ENCODE results near the gene ST13.
"Not testable (repeated sequence)": the region's sequence is repeated elsewhere in the genome, so short reads cannot be mapped to it uniquely, and the experiment has no call there.

ST13 gene

GRCh38 chr22:40834619-40835018 lies 21.8 kb downstream of the ST13 start:
- no peak for ATAC-seq

- no peak for ATAC-seq
Measured at GRCh38 chr22:40829131-40829530, 27.3 kb downstream of the ST13 start.

- ATAC-seq: no peak
Measured at GRCh38 chr22:40826984-40827741, 29.3 kb downstream of the ST13 start.

- not testable (repeated sequence) for ATAC-seq
Measured at GRCh38 chr22:40826292-40826691, 30.1 kb downstream of the ST13 start.

- no peak for ATAC-seq
Measured at GRCh38 chr22:40823426-40823825, 33.0 kb downstream of the ST13 start.

- ATAC-seq: no peak
Measured at GRCh38 chr22:40819599-40820140, 36.8 kb downstream of the ST13 start.

- ATAC-seq: peak; percentile 92 to 93
Measured at GRCh38 chr22:40818747-40819598, 37.5 kb downstream of the ST13 start, which contains the start of gene SLC25A17. TSS of gene SLC25A17 (minus strand) at chr22:40819346. CDS start at chr22:40819248, 98 bp downstream.

GRCh38 chr22:40818192-40818746 lies 38.2 kb downstream of the ST13 start:
- no peak for ATAC-seq

- ATAC-seq: no peak
Measured at GRCh38 chr22:40817737-40818136, 38.7 kb downstream of the ST13 start.

- ATAC-seq: no peak
Measured at GRCh38 chr22:40813912-40814315, 42.5 kb downstream of the ST13 start.

- no peak for ATAC-seq
Measured at GRCh38 chr22:40808018-40808841, 48.2 kb downstream of the ST13 start.

GRCh38 chr22:40806711-40807110 lies 49.7 kb downstream of the ST13 start:
- no peak for ATAC-seq

GRCh38 chr22:40805699-40806203 lies 50.7 kb downstream of the ST13 start:
- no peak for ATAC-seq

GRCh38 chr22:40805239-40805638 lies 51.2 kb downstream of the ST13 start:
- no peak for ATAC-seq

- no peak for ATAC-seq
Measured at GRCh38 chr22:40803321-40803720, 53.1 kb downstream of the ST13 start.

- no peak for ATAC-seq
Measured at GRCh38 chr22:40799008-40799407, 57.4 kb downstream of the ST13 start.

GRCh38 chr22:40797427-40797826 lies 59.0 kb downstream of the ST13 start:
- ATAC-seq: no peak

GRCh38 chr22:40792451-40792850 lies 64.0 kb downstream of the ST13 start:
- ATAC-seq: no peak

GRCh38 chr22:40791241-40791640 lies 65.2 kb downstream of the ST13 start:
- no peak for ATAC-seq

- no peak for ATAC-seq
Measured at GRCh38 chr22:40789131-40789530, 67.3 kb downstream of the ST13 start.

- ATAC-seq: no peak
Measured at GRCh38 chr22:40782521-40782920, 73.9 kb downstream of the ST13 start.

GRCh38 chr22:40781749-40782148 lies 74.7 kb downstream of the ST13 start:
- ATAC-seq: not testable (repeated sequence)
